SW 1271 (cell line): ENCODE measurements around the gene DHCR7.

Experiments
- DNase-seq, 2 experiments: peaks; one replicate each; lab custom pipeline; 2025; lab: John Stamatoyannopoulos, UW

The DHCR7 gene

GRCh38 chr11:71456831-71457230, 8.6 kb upstream of the DHCR7 start:
- no peak for DNase-seq

DNA sequence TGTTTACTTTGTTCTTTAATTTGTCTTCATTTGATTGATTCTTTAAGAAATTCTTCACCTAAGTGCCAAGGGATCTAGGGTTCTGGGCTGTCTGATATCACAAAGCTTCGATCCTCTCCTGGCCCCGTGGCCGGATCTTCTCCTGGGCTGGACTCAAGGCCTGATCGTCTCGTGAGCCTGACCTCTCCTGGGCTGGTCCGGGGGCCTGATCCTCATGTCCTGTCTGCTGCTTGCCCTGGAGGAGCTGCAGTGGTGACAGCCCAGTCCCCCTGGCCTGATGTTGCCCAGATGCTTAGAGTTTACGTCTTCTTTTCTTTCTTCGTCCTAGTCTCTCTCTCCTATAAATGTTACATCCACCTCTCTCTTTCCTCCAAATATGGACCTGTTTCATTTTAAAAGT, 8.1 kb upstream of the DHCR7 start:
- no peak for DNase-seq

DNA sequence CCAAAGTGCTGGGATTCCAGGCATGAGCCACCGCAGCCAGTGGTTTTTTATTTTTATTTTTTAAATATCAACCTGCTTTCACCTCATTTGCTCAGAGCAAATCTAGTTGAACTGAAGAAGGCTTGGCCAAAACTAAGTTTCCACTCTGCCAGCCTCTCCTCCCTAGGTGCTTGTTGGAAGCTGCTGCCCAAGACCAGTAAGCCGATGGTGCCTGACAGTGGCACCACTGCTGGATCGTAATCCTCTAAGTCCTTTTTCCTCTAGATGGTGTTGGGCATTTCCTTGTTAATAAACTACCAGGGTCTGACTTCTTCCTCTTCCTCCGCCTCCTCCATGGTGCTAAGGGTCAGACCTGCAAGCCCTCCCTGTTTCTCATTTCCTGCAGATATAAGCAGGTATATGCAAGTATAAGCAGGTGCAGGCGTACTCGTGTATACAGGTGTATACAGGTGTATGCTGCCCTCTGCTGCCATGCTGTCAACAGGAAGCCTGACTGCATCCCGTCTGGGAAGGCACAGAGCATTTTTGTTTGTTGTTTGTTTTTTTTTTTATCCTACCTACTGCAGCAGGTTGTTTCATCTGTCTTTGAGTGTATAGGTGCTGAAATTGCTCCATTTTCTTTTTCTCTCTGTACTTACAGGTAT, 6.4 kb upstream of the DHCR7 start:
- DNase-seq: no peak

GRCh38 chr11:71453918-71454304, 5.7 kb upstream of the DHCR7 start:
- DNase-seq: no peak

DNA sequence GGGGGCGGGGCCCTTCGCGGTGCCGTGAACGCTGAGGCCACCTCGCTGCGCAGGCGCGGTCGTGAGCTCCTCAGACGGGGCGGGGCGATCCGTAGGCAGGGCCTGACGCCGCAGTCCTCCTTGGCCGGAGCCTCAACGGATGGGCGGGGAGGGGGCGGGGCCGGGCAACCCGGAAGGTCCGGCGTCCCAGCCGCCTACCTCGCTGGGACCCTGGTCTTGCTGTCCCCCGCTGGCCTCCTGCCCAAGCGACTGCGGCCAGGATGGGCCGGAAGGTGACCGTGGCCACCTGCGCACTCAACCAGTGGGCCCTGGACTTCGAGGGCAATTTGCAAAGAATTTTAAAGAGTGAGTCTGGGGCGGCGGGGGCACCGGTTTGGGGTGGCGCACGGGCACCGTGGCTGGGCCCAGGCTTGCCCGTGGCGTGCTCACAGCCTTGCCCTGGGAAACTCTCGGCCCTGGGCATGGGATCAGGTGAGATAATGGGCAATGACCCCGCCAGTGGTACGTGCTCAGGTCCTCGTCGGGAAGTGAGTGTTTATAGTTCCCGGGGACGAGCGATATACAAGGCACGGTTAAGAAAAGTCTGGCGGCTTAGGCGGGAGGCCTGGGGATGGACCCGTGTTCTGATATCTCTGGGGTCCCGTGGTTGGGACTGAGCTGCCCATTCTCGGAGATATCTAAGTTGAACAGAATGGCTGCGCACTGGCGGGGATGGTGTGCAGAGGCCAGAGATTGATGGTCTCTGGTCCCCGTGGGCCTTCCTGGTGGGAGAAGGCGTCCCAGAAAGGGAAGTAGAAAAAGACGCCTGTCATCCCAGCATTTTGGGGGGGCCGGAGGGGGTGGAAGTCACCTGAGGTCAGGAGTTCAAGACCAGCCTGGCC, 5.1 kb upstream of the DHCR7 start, which contains the start of gene NADSYN1:
Gene NADSYN1, plus strand, starts transcription at position 167 of the 881 bp plus-strand sequence. Its CDS starts 94 bp downstream, at position 261.
- peak; percentile 77 to 93 for DNase-seq

GRCh38 chr11:71452199-71453036, 4.2 kb upstream of the DHCR7 start:
- no peak for DNase-seq

DNA sequence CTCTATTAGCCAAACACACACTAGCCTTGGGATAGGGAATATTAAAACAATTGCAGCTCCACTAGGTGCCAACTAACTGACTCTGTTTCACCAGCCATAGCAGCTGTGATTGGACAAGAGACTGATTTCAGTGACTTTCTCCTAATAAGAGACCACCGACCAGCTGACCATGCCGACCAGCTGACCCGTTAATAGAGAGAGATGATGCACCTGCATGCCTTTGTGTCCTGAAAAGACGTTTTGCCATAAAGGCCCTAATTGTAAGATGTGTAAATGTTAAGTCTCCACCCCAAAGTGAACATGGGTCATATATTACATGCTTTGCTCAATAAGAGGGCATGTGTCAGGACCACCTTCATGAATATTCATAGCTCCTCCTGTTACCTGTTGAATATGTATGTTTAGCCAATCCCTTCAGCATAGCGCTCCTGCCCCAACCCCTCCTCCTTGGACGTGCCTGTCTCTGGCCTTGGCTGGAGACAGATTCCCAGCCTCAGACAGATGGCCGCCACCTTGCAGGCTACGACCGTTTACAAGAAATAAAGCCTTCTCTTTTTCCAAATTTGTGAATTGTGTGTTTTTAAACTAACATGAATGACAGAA, 3.5 kb upstream of the DHCR7 start:
- no peak for DNase-seq

DNA sequence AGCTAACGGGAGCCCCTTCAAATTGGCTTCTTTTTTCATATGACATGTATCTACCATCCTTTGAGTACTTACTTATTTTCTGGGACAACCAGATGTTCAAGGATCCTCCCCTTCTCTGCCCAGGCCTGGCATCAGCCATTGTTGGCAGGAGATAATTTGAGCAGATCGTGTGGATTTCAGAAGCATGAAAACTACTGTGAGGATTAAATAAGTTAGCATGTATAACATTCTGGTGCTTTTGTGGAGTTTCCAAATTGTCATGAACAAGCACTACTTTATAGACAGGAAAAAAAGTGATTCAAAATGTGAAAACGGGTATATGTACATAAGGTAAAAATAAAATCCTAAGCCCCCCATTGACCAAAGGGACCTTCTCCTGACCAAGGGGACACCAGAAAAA, 2.7 kb upstream of the DHCR7 start:
- no peak for DNase-seq

DNA sequence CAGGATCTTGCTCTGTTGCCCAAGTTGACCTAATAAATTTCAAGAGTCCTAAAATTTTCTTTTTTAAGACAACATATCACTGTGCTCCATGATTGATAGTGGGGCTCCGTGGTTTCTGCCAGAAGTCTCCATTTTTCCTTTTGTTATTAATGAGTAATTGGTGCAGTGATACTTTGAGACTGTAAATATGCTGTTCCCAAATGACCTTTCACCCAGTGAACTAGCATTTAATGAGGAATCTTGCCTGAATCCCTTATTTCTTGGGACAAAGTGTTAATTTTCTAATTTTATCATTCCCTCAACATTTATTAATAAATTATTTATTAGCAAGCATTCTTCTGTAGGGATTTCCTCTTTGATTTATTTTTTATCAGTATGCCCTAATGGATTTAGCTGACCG, 2.3 kb upstream of the DHCR7 start:
- DNase-seq: no peak

GRCh38 chr11:71449596-71449995, 1.4 kb upstream of the DHCR7 start:
- no peak for DNase-seq

- DNase-seq: no peak
Observed at GRCh38 chr11:71447791-71448256, 369 bp downstream of the DHCR7 start.

DNA sequence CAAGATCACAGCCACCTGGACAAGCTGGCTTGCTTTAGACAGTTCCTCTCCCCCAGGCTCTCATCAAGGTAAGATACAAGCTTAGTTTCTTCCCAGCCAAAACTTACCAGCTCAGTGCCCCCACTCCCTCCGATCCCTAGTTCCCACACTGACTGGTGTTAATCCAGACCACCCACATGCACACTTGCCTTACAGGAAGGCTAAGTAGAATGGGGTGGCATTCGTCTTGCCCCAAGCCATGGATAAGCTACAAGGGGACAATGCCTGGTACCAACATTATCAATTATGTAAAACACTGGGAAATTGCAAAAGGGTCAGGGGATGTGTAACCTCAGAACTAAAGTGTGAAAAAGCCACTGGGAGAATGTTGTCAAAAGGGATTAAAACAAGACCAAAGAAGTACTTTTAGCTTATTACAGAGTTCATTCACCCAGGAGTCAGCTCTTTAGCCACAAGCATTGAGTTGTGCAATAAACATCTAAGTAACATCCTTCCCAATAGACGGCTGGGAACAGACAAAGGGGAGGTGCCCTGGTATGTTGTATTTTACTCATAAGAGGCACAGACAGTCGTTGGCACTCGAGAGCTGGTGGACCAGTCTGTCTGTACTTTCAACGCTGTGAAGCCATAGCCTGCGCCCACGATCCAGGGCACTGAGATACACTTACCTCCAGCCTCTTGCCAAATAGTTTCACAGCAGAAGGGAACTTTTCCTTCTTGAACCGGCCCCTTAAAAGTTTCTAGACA, 1.1 kb downstream of the DHCR7 start:
- DNase-seq: peak in 1 of 2 experiments; percentile 24

DNA sequence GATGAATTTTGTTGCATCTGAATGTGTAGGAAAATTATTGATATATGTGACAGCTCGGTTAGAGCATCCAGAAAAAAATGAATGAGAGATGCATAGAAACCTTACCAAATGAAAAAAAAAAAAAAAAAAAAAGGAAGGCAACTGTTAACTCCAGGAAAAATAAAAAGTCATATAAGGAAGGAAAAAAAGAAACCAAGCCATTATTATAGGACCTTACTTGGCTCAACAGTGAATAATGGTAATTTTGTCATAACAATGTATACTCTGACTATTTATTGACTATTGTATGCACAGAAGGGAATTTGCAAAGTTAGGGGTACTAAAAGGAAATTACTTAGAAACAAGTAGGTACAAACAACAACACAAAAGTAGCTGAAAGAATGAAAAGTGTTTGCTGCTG, 2.0 kb downstream of the DHCR7 start:
- no peak for DNase-seq

- no peak for DNase-seq
Observed at GRCh38 chr11:71444811-71445210, 3.4 kb downstream of the DHCR7 start.

- DNase-seq: no peak
Observed at GRCh38 chr11:71443736-71444445, 4.3 kb downstream of the DHCR7 start.

- no peak for DNase-seq
Observed at GRCh38 chr11:71442880-71443279, 5.3 kb downstream of the DHCR7 start.

DNA sequence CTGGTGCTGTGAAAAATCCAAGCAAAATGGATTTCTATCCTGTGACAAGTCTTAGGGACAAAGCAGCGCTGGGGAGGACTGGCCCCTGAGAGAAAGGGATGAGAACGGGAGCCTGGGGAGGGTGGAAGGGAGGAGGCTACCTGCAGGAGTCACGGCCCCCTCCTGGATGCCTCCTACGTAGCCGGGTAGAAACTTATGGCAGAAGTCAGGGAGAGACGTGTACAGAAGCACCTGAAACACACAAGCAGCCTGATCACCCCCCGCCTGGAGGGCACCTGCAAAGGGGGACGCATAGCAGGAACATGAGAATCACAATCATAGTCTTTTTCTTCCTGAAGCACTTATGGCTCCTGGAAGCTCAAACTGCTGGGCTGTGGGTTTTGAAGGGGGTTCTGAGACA, 6.1 kb downstream of the DHCR7 start:
- DNase-seq: no peak

- DNase-seq: no peak
Observed at GRCh38 chr11:71441251-71441650, 6.9 kb downstream of the DHCR7 start.

DNA sequence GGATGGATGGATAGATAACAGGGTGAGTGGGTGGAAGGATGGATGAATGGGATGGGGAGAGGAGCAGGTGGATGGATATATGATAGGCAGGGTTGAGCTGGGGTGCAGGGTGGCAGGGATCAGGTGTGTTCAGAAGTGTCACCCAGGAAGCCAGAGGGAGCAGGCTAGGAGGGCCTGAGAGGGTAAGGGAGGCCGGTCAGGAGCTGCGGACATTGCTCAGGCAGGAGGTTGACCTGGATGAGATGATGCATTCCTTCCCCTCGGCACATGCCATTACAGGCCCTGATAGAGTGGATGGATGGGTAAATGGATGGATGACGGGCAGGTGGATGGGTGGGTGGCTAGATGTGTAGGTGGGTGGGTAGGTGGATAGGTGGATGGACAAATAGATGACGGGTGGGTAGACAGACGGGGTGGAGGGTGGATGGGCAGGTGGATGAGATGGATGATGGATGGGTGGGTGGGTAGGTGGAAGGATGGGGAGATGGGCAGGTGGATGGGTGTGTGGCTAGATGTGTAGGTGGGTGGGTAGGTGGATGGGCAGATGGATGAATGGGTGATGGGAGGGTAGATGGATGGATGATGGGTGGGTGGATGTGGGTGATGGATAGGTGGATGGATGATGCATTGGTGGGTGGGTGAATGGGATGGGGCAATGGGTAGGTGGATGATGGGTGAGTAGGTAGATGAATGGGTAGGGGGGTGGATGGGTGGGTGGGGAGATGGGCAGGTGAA, 8.0 kb downstream of the DHCR7 start:
- no peak for DNase-seq

- DNase-seq: no peak
Observed at GRCh38 chr11:71438650-71439049, 9.5 kb downstream of the DHCR7 start.
